Measurements from ENCODE around the gene ZNF668.
"Not testable (repeated sequence)": the region's sequence is repeated elsewhere in the genome, so short reads cannot be mapped to it uniquely, and the experiment has no call there.

The ZNF668 gene

GRCh38 chr16:31016018-31016417, 58.0 kb downstream of the ZNF668 start:
- in situ Hi-C loops (cut with MboI; ENCODE audit: low sequenced_read_pairs, unreplicated experiment): no loop called here
- DNase-seq (ENCODE audit: low spot score): no peak
- TF ChIP-seq CTCF (IDR thresholded peaks at IDR 0.05; ENCODE audit: borderline replicate concordance, control extremely low read depth, extremely low read depth, insufficient read depth, missing control alignments): no peak

GRCh38 chr16:31013292-31013691, 60.7 kb downstream of the ZNF668 start:
- in situ Hi-C loops (cut with MboI; ENCODE audit: low sequenced_read_pairs, unreplicated experiment); DNase-seq (ENCODE audit: low spot score): not testable (repeated sequence)

- DNase-seq (ENCODE audit: low spot score); in situ Hi-C loops (cut with MboI; ENCODE audit: low sequenced_read_pairs, unreplicated experiment): not testable (repeated sequence)
Measured at GRCh38 chr16:31011815-31012214, 62.2 kb downstream of the ZNF668 start.
